HepG2 (cell line): ENCODE measurements around the gene SLC25A22. TPM values are rescaled to one million over a fixed set of nuclear protein-coding genes. Genes with fewer than 3 reads are reported as not detected.
A peak's percentile ranks its signal among the peaks of the same experiment; 100 is the strongest.

Source experiments
- AGO1 ChIP-seq: fragments of 200-400 bp; formaldehyde crosslinking; IDR thresholded peaks from 2 replicates; pipeline ENCODE4 v1.6.1; 2017; ENCODE audit warnings: mild to moderate bottlenecking, low read depth, low read length, moderate library complexity; ENCODE audit not compliant: poor library complexity, severe bottlenecking
- ESRRA ChIP-seq: sonication (generic); formaldehyde crosslinking; IDR thresholded peaks from 2 replicates; pipeline ENCODE4 v1.5.1; 2020; ENCODE audit warnings: mild to moderate bottlenecking, low read depth, missing genetic modification reagents
- GATAD2A ChIP-seq: IDR thresholded peaks from 2 replicates; pipeline ENCODE4 v1.6.1; 2016
- HNRNPL ChIP-seq: fragments of 200-400 bp; formaldehyde crosslinking; IDR thresholded peaks from 2 replicates; pipeline ENCODE4 v1.6.1; 2017; ENCODE audit warnings: mild to moderate bottlenecking, low read depth, low read length
- KAT8 ChIP-seq: IDR thresholded peaks from 2 replicates; pipeline ENCODE4 v1.6.1; 2016; ENCODE audit warnings: missing genetic modification reagents, missing compliant biosample characterization
- MAZ ChIP-seq, 2 experiments: sonication (generic) in 1 of 2; formaldehyde crosslinking in 1 of 2; IDR thresholded peaks; 2 replicates each; pipeline versions ENCODE4 v1.5.0 to v1.6.1; 2012 to 2020; ENCODE audit warnings: low read depth in 2 of 2, mild to moderate bottlenecking in 2 of 2, borderline replicate concordance in 1 of 2, improper control_type of control experiment in 1 of 2, low read length in 1 of 2, missing genetic modification reagents in 1 of 2, moderate library complexity in 1 of 2
- MTERF4 ChIP-seq: sonication (generic); formaldehyde crosslinking; IDR thresholded peaks from 2 replicates; pipeline ENCODE4 v1.8.0; 2023; ENCODE audit warnings: mild to moderate bottlenecking, missing genetic modification reagents
- MXI1 ChIP-seq: IDR thresholded peaks from 3 replicates; pipeline ENCODE4 v1.6.1; 2012; ENCODE audit warnings: low read depth, low read length, inconsistent platforms, borderline replicate concordance
- PAWR ChIP-seq: sonication (generic); formaldehyde crosslinking; IDR thresholded peaks from 2 replicates; pipeline ENCODE4 v1.4.0; 2020; ENCODE audit warnings: missing genetic modification reagents, mild to moderate bottlenecking, borderline replicate concordance
- POLR2G ChIP-seq: fragments of 200-400 bp; formaldehyde crosslinking; IDR thresholded peaks from 2 replicates; pipeline ENCODE4 v1.6.1; 2018; ENCODE audit warnings: mild to moderate bottlenecking, low read depth, low read length, moderate library complexity
- RFX1 ChIP-seq: fragments of 450-650 bp; IDR thresholded peaks from 2 replicates; pipeline ENCODE4 v1.6.1; 2017
- SMC3 ChIP-seq: IDR thresholded peaks from 2 replicates; pipeline ENCODE4 v1.6.1; 2011; ENCODE audit warnings: low read length, improper control_type of control experiment
- SNAPC5 ChIP-seq: sonication (generic); formaldehyde crosslinking; IDR thresholded peaks from 2 replicates; pipeline ENCODE4 v1.8.1; 2023; ENCODE audit warnings: mild to moderate bottlenecking, missing genetic modification reagents, borderline replicate concordance
- YY1 ChIP-seq: IDR thresholded peaks from 2 replicates; pipeline ENCODE4 v1.6.1; 2011; ENCODE audit warnings: low read length, low read depth, moderate library complexity, mild to moderate bottlenecking; ENCODE audit not compliant: insufficient read depth, insufficient replicate concordance
- ZMAT5 ChIP-seq: sonication (generic); formaldehyde crosslinking; IDR thresholded peaks from 2 replicates; pipeline ENCODE4 v1.5.0; 2020; ENCODE audit warnings: mild to moderate bottlenecking, low read depth, missing genetic modification reagents, borderline replicate concordance
- ZNF121 ChIP-seq: sonication (generic); formaldehyde crosslinking; IDR thresholded peaks from 2 replicates; pipeline ENCODE4 v1.5.0; 2020; ENCODE audit warnings: mild to moderate bottlenecking, missing genetic modification reagents
- ZNF235 ChIP-seq: sonication (generic); formaldehyde crosslinking; IDR thresholded peaks from 2 replicates; pipeline ENCODE4 v1.8.1; 2023; ENCODE audit warnings: mild to moderate bottlenecking, missing genetic modification reagents, borderline replicate concordance
- ZNF292 ChIP-seq: sonication (generic); formaldehyde crosslinking; IDR thresholded peaks from 2 replicates; pipeline ENCODE4 v1.8.1; 2022; ENCODE audit warnings: mild to moderate bottlenecking, low read depth, missing genetic modification reagents, borderline replicate concordance
- ZNF513 ChIP-seq: sonication (generic); formaldehyde crosslinking; conservative IDR thresholded peaks from 2 replicates; pipeline ENCODE4 v1.5.0; 2020; ENCODE audit warnings: missing genetic modification reagents
- ZNF737 ChIP-seq: sonication (generic); formaldehyde crosslinking; IDR thresholded peaks from 2 replicates; pipeline ENCODE4 v1.5.0; 2020; ENCODE audit warnings: missing genetic modification reagents, mild to moderate bottlenecking, borderline replicate concordance
- ZNF766 ChIP-seq: sonication (generic); formaldehyde crosslinking; IDR thresholded peaks from 2 replicates; pipeline ENCODE4 v1.5.0; 2020; ENCODE audit warnings: missing genetic modification reagents, borderline replicate concordance
- ZNF788 ChIP-seq: sonication (generic); formaldehyde crosslinking; IDR thresholded peaks from 2 replicates; pipeline ENCODE4 v1.5.0; 2020; ENCODE audit warnings: mild to moderate bottlenecking, missing genetic modification reagents, borderline replicate concordance
- polyA plus RNA-seq, 8 experiments: library from polyadenylated mRNA; depleted of rRNA in 3 of 8; stranded (reverse) in 7 of 8; unstranded in 1 of 8; fragments of >200 nt; fragmentation: Illumina TruSeq in 4 of 8; extraction: Trizol in 4 of 8; gene quantifications; 2 replicates each; pipeline versions ENCODE4 v1.2.1 to v1.2.3, GENCODE V29; 2011 to 2016; ENCODE audit warnings: low read depth in 4 of 8, missing spikeins in 1 of 8, mixed read lengths in 1 of 8; ENCODE audit not compliant: insufficient read depth in 1 of 8
- total RNA-seq, 5 experiments: library from RNA; depleted of rRNA; stranded (reverse); fragments of >200 nt; fragmentation: Illumina TruSeq; extraction: Trizol; gene quantifications; 2 replicates each; pipeline ENCODE4 v1.2.3, GENCODE V29; 2016; ENCODE audit warnings: low read depth in 1 of 5
- TF ChIP-seq, protein P1 (sequence below): sonication (generic); formaldehyde crosslinking; IDR thresholded peaks from 2 replicates; pipeline ENCODE4 v1.4.0; 2020; ENCODE audit warnings: missing genetic modification reagents

The SLC25A22 gene
- total and polyA plus RNA-seq, 2 of the 13 experiments (the other 11 are each of a cell fraction or from before 2014, with no cell fraction given): 12.4 to 19.2 TPM

- TF ChIP-seq ZNF737 (CRISPR knock-in tag) (no peak), ZNF121 (CRISPR knock-in tag) (no peak), ZNF788 (CRISPR knock-in tag) (no peak), HNRNPL (0 out of 2 replicates have a peak, but pooled peaks have one; percentile 81), MXI1 (no peak), PAWR (no peak), RFX1 (no peak), ZNF292 (no peak), AGO1 (peak; percentile 93), MTERF4 (no peak), ESRRA (no peak), ZMAT5 (CRISPR knock-in tag) (no peak), SMC3 (0 out of 2 replicates have a peak, but pooled peaks have one; percentile 19), ZNF766 (CRISPR knock-in tag) (no peak), ZNF235 (no peak), YY1 (no peak), SNAPC5 (CRISPR knock-in tag) (no peak), MAZ (IDR thresholded peaks at IDR 0.05; ENCODE audit: borderline replicate concordance, low read depth, low read length) (no peak), MAZ (CRISPR knock-in tag; IDR thresholded peaks at IDR 0.05; ENCODE audit: low read depth) (no peak), ZNF513 (no peak), KAT8 (CRISPR knock-in tag) (no peak), GATAD2A (CRISPR knock-in tag) (no peak), POLR2G (peak; percentile 64)
- TF ChIP-seq, protein P1, sequence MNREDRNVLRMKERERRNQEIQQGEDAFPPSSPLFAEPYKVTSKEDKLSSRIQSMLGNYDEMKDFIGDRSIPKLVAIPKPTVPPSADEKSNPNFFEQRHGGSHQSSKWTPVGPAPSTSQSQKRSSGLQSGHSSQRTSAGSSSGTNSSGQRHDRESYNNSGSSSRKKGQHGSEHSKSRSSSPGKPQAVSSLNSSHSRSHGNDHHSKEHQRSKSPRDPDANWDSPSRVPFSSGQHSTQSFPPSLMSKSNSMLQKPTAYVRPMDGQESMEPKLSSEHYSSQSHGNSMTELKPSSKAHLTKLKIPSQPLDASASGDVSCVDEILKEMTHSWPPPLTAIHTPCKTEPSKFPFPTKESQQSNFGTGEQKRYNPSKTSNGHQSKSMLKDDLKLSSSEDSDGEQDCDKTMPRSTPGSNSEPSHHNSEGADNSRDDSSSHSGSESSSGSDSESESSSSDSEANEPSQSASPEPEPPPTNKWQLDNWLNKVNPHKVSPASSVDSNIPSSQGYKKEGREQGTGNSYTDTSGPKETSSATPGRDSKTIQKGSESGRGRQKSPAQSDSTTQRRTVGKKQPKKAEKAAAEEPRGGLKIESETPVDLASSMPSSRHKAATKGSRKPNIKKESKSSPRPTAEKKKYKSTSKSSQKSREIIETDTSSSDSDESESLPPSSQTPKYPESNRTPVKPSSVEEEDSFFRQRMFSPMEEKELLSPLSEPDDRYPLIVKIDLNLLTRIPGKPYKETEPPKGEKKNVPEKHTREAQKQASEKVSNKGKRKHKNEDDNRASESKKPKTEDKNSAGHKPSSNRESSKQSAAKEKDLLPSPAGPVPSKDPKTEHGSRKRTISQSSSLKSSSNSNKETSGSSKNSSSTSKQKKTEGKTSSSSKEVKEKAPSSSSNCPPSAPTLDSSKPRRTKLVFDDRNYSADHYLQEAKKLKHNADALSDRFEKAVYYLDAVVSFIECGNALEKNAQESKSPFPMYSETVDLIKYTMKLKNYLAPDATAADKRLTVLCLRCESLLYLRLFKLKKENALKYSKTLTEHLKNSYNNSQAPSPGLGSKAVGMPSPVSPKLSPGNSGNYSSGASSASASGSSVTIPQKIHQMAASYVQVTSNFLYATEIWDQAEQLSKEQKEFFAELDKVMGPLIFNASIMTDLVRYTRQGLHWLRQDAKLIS: no peak
Measured at GRCh38 chr11:765025-765801, 32.9 kb downstream of the SLC25A22 start (continued).
